ENCODE data around the gene CRYBB1. TPM values are rescaled to one million over a fixed set of nuclear protein-coding genes. Genes with fewer than 3 reads are reported as not detected.

CRYBB1 gene
- total and polyA plus RNA-seq, 4 donors = 0.17 to 2.3 (median 0.32) TPM; not detected in 1

DNA sequence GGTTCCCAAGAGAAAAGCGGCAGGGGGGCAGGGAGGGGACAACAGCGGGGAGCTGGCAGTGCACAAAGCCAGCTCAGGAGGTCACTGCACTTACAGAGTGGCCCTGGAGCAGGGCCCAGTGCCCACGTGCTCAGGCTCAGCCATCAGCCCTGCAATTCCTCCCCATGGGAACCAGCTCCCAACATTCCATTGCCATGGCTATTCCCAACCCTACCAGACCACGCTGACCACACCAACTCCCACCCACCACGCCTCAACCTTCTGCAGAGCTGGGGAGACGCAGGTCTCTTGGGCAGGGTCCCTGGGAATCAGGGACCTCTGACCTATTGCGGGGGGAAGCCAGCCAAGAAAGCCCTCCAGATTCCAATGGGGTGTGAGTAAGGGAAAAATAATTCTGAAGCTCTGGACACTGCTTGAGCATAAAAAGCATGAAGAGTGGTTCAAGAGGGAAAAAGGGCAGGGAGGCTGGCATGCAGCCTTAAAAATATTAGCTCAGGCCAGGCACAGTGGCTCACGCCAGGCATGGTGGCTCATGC, 67.3 kb downstream of the CRYBB1 start:
- Histone ChIP-seq H3K9ac (ENCODE audit: low read depth in 1 of 2, low read length in 2 of 2) (no peak overlapping the region), H3K27ac (ENCODE audit: low read depth in 1 of 2, low read length in 2 of 2) (peak overlapping the region; percentile 69 to 80), H3K36me3 (ENCODE audit: control insufficient read depth in 4 of 4, insufficient read depth in 3 of 4, low read depth in 1 of 4, low read length in 3 of 4) (peaks cover 0 to 4% (median 0%) of the 10 kb centered on the region in 4 donors), H3K9me3 (ENCODE audit: control insufficient read depth in 4 of 4, low read length in 3 of 4) (no peaks in the 10 kb centered on the region), H3K27me3 (ENCODE audit: control insufficient read depth in 4 of 4, insufficient read depth in 4 of 4, low read length in 3 of 4) (no peaks in the 10 kb centered on the region), H3K4me1 (ENCODE audit: control insufficient read depth in 4 of 4, insufficient read depth in 4 of 4, low read length in 3 of 4) (peaks cover 19 to 77% (median 59%) of the 10 kb centered on the region in 4 donors), H3K4me3 (ENCODE audit: low read depth in 1 of 3, low read length in 3 of 3) (no peak overlapping the region)
- DNase-seq (ENCODE audit: low spot score) = no peak
- TF ChIP-seq RXRA (IDR thresholded peaks at IDR 0.05) (peak; percentile 78 to 88), HNF4G (IDR thresholded peaks at IDR 0.05) (no peak), HNF4A (conservative IDR thresholded peaks at IDR 0.05) (peak in 1 of 2 donors; percentile 54), YY1 (IDR thresholded peaks at IDR 0.05) (peak; percentile 73), EGR1 (IDR thresholded peaks at IDR 0.05; ENCODE audit: low read depth in 2 of 2) (no peak), GABPA (IDR thresholded peaks at IDR 0.05 in 1 of 2, conservative IDR thresholded peaks at IDR 0.05 in 1 of 2) (no peak), JUND (IDR thresholded peaks at IDR 0.05) (no peak), NR2F2 (IDR thresholded peaks at IDR 0.05) (no peak), RAD21 (IDR thresholded peaks at IDR 0.05) (peak in 1 of 2 donors; percentile 10), TAF1 (conservative IDR thresholded peaks at IDR 0.05) (no peak), FOXA2 (IDR thresholded peaks at IDR 0.05) (peak; percentile 49), SP1 (IDR thresholded peaks at IDR 0.05) (peak; percentile 29), FOXA1 (IDR thresholded peaks at IDR 0.05) (no peak)
- TF ChIP-seq, protein P1, sequence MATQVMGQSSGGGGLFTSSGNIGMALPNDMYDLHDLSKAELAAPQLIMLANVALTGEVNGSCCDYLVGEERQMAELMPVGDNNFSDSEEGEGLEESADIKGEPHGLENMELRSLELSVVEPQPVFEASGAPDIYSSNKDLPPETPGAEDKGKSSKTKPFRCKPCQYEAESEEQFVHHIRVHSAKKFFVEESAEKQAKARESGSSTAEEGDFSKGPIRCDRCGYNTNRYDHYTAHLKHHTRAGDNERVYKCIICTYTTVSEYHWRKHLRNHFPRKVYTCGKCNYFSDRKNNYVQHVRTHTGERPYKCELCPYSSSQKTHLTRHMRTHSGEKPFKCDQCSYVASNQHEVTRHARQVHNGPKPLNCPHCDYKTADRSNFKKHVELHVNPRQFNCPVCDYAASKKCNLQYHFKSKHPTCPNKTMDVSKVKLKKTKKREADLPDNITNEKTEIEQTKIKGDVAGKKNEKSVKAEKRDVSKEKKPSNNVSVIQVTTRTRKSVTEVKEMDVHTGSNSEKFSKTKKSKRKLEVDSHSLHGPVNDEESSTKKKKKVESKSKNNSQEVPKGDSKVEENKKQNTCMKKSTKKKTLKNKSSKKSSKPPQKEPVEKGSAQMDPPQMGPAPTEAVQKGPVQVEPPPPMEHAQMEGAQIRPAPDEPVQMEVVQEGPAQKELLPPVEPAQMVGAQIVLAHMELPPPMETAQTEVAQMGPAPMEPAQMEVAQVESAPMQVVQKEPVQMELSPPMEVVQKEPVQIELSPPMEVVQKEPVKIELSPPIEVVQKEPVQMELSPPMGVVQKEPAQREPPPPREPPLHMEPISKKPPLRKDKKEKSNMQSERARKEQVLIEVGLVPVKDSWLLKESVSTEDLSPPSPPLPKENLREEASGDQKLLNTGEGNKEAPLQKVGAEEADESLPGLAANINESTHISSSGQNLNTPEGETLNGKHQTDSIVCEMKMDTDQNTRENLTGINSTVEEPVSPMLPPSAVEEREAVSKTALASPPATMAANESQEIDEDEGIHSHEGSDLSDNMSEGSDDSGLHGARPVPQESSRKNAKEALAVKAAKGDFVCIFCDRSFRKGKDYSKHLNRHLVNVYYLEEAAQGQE (IDR thresholded peaks at IDR 0.05) = peak; percentile 30
- TF ChIP-seq, protein P2, sequence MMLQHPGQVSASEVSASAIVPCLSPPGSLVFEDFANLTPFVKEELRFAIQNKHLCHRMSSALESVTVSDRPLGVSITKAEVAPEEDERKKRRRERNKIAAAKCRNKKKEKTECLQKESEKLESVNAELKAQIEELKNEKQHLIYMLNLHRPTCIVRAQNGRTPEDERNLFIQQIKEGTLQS (IDR thresholded peaks at IDR 0.05) = no peak
- TF ChIP-seq, protein P3, sequence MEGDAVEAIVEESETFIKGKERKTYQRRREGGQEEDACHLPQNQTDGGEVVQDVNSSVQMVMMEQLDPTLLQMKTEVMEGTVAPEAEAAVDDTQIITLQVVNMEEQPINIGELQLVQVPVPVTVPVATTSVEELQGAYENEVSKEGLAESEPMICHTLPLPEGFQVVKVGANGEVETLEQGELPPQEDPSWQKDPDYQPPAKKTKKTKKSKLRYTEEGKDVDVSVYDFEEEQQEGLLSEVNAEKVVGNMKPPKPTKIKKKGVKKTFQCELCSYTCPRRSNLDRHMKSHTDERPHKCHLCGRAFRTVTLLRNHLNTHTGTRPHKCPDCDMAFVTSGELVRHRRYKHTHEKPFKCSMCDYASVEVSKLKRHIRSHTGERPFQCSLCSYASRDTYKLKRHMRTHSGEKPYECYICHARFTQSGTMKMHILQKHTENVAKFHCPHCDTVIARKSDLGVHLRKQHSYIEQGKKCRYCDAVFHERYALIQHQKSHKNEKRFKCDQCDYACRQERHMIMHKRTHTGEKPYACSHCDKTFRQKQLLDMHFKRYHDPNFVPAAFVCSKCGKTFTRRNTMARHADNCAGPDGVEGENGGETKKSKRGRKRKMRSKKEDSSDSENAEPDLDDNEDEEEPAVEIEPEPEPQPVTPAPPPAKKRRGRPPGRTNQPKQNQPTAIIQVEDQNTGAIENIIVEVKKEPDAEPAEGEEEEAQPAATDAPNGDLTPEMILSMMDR (IDR thresholded peaks at IDR 0.05; ENCODE audit: low read depth, low read length, missing input control) = no peak
- TF ChIP-seq, protein P4, sequence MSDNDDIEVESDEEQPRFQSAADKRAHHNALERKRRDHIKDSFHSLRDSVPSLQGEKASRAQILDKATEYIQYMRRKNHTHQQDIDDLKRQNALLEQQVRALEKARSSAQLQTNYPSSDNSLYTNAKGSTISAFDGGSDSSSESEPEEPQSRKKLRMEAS (IDR thresholded peaks at IDR 0.05) = peak; percentile 76
- TF ChIP-seq, protein P5, sequence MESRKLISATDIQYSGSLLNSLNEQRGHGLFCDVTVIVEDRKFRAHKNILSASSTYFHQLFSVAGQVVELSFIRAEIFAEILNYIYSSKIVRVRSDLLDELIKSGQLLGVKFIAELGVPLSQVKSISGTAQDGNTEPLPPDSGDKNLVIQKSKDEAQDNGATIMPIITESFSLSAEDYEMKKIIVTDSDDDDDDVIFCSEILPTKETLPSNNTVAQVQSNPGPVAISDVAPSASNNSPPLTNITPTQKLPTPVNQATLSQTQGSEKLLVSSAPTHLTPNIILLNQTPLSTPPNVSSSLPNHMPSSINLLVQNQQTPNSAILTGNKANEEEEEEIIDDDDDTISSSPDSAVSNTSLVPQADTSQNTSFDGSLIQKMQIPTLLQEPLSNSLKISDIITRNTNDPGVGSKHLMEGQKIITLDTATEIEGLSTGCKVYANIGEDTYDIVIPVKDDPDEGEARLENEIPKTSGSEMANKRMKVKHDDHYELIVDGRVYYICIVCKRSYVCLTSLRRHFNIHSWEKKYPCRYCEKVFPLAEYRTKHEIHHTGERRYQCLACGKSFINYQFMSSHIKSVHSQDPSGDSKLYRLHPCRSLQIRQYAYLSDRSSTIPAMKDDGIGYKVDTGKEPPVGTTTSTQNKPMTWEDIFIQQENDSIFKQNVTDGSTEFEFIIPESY (IDR thresholded peaks at IDR 0.05) = no peak
- WGBS = 30% methylated on average over 8 of the region's 8 CpGs

All from liver (tissue), 9 donors.